Upper lobe of left lung (tissue), 6 donors: ENCODE results near the gene RNF180. TPM values are rescaled to one million over a fixed set of nuclear protein-coding genes. Genes with fewer than 3 reads are reported as not detected.
"Not testable (repeated sequence)": the region's sequence is repeated elsewhere in the genome, so short reads cannot be mapped to it uniquely, and the experiment has no call there.

Source experiments
- ATAC-seq, 2 donors: fragments of 200-7000 bp; cut with Tn5 transposase; one replicate each; pipeline ENCODE4 v1.9.1; 2022; ENCODE audit warnings: mild to moderate bottlenecking in 2 of 2, moderate library complexity in 2 of 2; ENCODE audit not compliant: low FRiP score in 2 of 2
- DNase-seq, 2 donors: peaks; one replicate each; pipeline ENCODE4 v3.0.0-alpha.2; 2019 to 2020
- H3K27ac ChIP-seq, 4 donors: fragments of 200-600 bp; sonication (generic); one replicate each; pipeline ENCODE4 v1.5.1; 2016 to 2019
- H3K27me3 ChIP-seq, 4 donors: fragments of 200-600 bp; sonication (generic); one replicate each; pipeline ENCODE4 v1.5.1; 2017 to 2019
- H3K36me3 ChIP-seq, 4 donors: fragments of 200-600 bp; sonication (generic); one replicate each; pipeline ENCODE4 v1.5.1; 2016 to 2019
- H3K4me1 ChIP-seq, 4 donors: fragments of 200-600 bp; sonication (generic); one replicate each; pipeline ENCODE4 v1.5.1; 2018 to 2019
- H3K4me3 ChIP-seq, 4 donors: fragments of 200-600 bp; sonication (generic); one replicate each; pipeline ENCODE4 v1.5.1; 2017 to 2019; ENCODE audit warnings: mild to moderate bottlenecking in 2 of 4, moderate library complexity in 1 of 4
- H3K9me3 ChIP-seq, 4 donors: fragments of 200-600 bp; sonication (generic); one replicate each; pipeline ENCODE4 v1.5.1; 2018 to 2019
- CTCF ChIP-seq, 6 experiments: fragments of 450-650 bp in 4 of 6; fragments of 200-600 bp in 2 of 6; sonication (generic) in 2 of 6; IDR thresholded peaks; one replicate each; pipeline ENCODE4 v1.5.1; 2016 to 2019; ENCODE audit warnings: antibody characterized with exemption in 6 of 6
- EP300 ChIP-seq, 4 donors: sonication (generic); formaldehyde crosslinking; IDR thresholded peaks; one replicate each; pipeline ENCODE4 v1.5.1; 2017; ENCODE audit warnings: antibody characterized with exemption in 4 of 4, control low read depth in 2 of 4
- POLR2A ChIP-seq, 4 donors: fragments of 450-650 bp; IDR thresholded peaks; one replicate each; pipeline ENCODE4 v1.5.1; 2016 to 2017; ENCODE audit warnings: antibody characterized with exemption in 4 of 4, mild to moderate bottlenecking in 2 of 4
- POLR2AphosphoS5 ChIP-seq, 2 donors: sonication (generic); formaldehyde crosslinking; IDR thresholded peaks; one replicate each; pipeline ENCODE4 v1.5.1; 2017; ENCODE audit warnings: antibody characterized with exemption in 2 of 2
- WGBS, 2 donors: methylation state at CpG; one replicate each; pipeline ENCODE4 v1.1.5; 2017 to 2018; 5-methylcytosine and 5-hydroxymethylcytosine counted together
- total RNA-seq, 6 donors: library from RNA; depleted of rRNA in 4 of 6; stranded (reverse); fragments of >200 nt in 4 of 6; gene quantifications; one replicate each; pipeline versions ENCODE4 v1.1.0 to v1.2.1, GENCODE V29; 2016 to 2021
- donor health status: DM: no; HTN: no; CAD: no; lungs with moderate emphysema.
- donor health status: DM: no; HTN: yes; CAD: no; lungs with severe emphysema.

The RNF180 gene
- total RNA-seq, 6 donors from 2014 or later = 5.0 to 17.4 (median 9.7) TPM

- TF ChIP-seq CTCF (IDR thresholded peaks at IDR 0.05) (no peak), EP300 (IDR thresholded peaks at IDR 0.05) (no peak), POLR2AphosphoS5 (IDR thresholded peaks at IDR 0.05) (no peak), POLR2A (IDR thresholded peaks at IDR 0.05) (no peak)
- ATAC-seq = no peak
- no peak for DNase-seq
Observed at GRCh38 chr5:64384765-64385164, 219.1 kb downstream of the RNF180 start.

GRCh38 chr5:64397552-64397951 lies 231.9 kb downstream of the RNF180 start:
- TF ChIP-seq EP300 (IDR thresholded peaks at IDR 0.05) (no peak), CTCF (IDR thresholded peaks at IDR 0.05) (no peak), POLR2AphosphoS5 (IDR thresholded peaks at IDR 0.05) (no peak), POLR2A (IDR thresholded peaks at IDR 0.05) (no peak)
- Histone ChIP-seq H3K4me1 (no peaks in the 10 kb centered on the region), H3K27ac (no peak overlapping the region), H3K9me3 (no peaks in the 10 kb centered on the region), H3K36me3 (no peaks in the 10 kb centered on the region), H3K27me3 (no peaks in the 10 kb centered on the region), H3K4me3 (no peak overlapping the region)
- ATAC-seq (no peak), DNase-seq (no peak)
- 75% methylated on average over 1 of the region's 1 CpG for WGBS, 2 donors

More at GRCh38 chr5:64384765-64385164, 219.1 kb downstream of the RNF180 start:
- no peaks in the 10 kb centered on the region for H3K27me3 ChIP-seq
- no peak overlapping the region for H3K4me3 ChIP-seq
- H3K36me3 ChIP-seq = no peaks in the 10 kb centered on the region
- H3K9me3 ChIP-seq = no peaks in the 10 kb centered on the region
- H3K27ac ChIP-seq = no peak overlapping the region
- H3K4me1 ChIP-seq = no peaks in the 10 kb centered on the region

GRCh38 chr5:64398735-64399134 lies 233.1 kb downstream of the RNF180 start:
- not testable (repeated sequence) for H3K4me1 ChIP-seq, ATAC-seq, H3K27ac ChIP-seq, H3K4me3 ChIP-seq, H3K9me3 ChIP-seq, H3K36me3 ChIP-seq, DNase-seq, H3K27me3 ChIP-seq
- 93% methylated on average over 5 of the region's 5 CpGs for WGBS, 2 donors

- not testable (repeated sequence) for ATAC-seq, H3K27me3 ChIP-seq, DNase-seq, H3K9me3 ChIP-seq, H3K36me3 ChIP-seq, H3K27ac ChIP-seq, H3K4me1 ChIP-seq, H3K4me3 ChIP-seq
- 63 to 67% methylated on average over 3 to 5 of the region's 5 CpGs for WGBS, 2 donors
Observed at GRCh38 chr5:64407103-64407825, 241.6 kb downstream of the RNF180 start.

- no peaks in the 10 kb centered on the region for H3K27me3 ChIP-seq
- TF ChIP-seq POLR2A (IDR thresholded peaks at IDR 0.05) (no peak), CTCF (IDR thresholded peaks at IDR 0.05) (no peak), EP300 (IDR thresholded peaks at IDR 0.05) (no peak), POLR2AphosphoS5 (IDR thresholded peaks at IDR 0.05) (no peak)
- H3K9me3 ChIP-seq = no peaks in the 10 kb centered on the region
- H3K27ac ChIP-seq = no peak overlapping the region
- DNase-seq (no peak), ATAC-seq (peak in 1 of 2 donors; percentile 67)
- no peaks in the 10 kb centered on the region for H3K36me3 ChIP-seq
- no peaks in the 10 kb centered on the region for H3K4me1 ChIP-seq
- no peak overlapping the region for H3K4me3 ChIP-seq
- 31 to 61% methylated on average over 4 of the region's 4 CpGs for WGBS, 2 donors
Observed at GRCh38 chr5:64417390-64417789, 251.7 kb downstream of the RNF180 start.

GRCh38 chr5:64418013-64418412 lies 252.4 kb downstream of the RNF180 start:
- ATAC-seq (no peak), DNase-seq (no peak)
- Histone ChIP-seq H3K27me3 (no peaks in the 10 kb centered on the region), H3K27ac (no peak overlapping the region), H3K4me1 (no peaks in the 10 kb centered on the region), H3K9me3 (no peaks in the 10 kb centered on the region), H3K4me3 (no peak overlapping the region), H3K36me3 (no peaks in the 10 kb centered on the region)
- TF ChIP-seq POLR2A (IDR thresholded peaks at IDR 0.05) (no peak), EP300 (IDR thresholded peaks at IDR 0.05) (no peak), POLR2AphosphoS5 (IDR thresholded peaks at IDR 0.05) (no peak), CTCF (IDR thresholded peaks at IDR 0.05) (no peak)
- 81 to 91% methylated on average over 1 to 2 of the region's 2 CpGs for WGBS, 2 donors
